ENCODE results near the gene SPINT2.
"Not testable (repeated sequence)": the region's sequence is repeated elsewhere in the genome, so short reads cannot be mapped to it uniquely, and the experiment has no call there.

Gene SPINT2

GRCh38 chr19:38264486-38265212, at the start of gene SPINT2:
Gene SPINT2 (plus strand): TSS chr19:38264573. CDS start chr19:38264893, 320 bp downstream.
- in situ Hi-C loops (cut with HindIII; ENCODE audit: low pct_unique_long_range_greater_than_20kb, low sequenced_read_pairs): no loop called here
- DNase-seq (ENCODE audit: low read depth in 1 of 2, low spot score in 1 of 2): no peak
- no peak for TF ChIP-seq JUND (IDR thresholded peaks at IDR 0.05; ENCODE audit: low read depth)

- in situ Hi-C loops (cut with HindIII; ENCODE audit: low pct_unique_long_range_greater_than_20kb, low sequenced_read_pairs): no loop called here
- no peak for DNase-seq (ENCODE audit: low read depth in 1 of 2, low spot score in 1 of 2)
Observed at GRCh38 chr19:38216785-38217641, 47.4 kb upstream of the SPINT2 start.

GRCh38 chr19:38218204-38218603, 46.2 kb upstream of the SPINT2 start:
- in situ Hi-C loops (cut with HindIII; ENCODE audit: low pct_unique_long_range_greater_than_20kb, low sequenced_read_pairs): no loop called here
- no peak for DNase-seq (ENCODE audit: low read depth in 1 of 2, low spot score in 1 of 2)
- no peak for TF ChIP-seq JUND (IDR thresholded peaks at IDR 0.05; ENCODE audit: low read depth)

More at GRCh38 chr19:38216785-38217641, 47.4 kb upstream of the SPINT2 start:
- TF ChIP-seq JUND (IDR thresholded peaks at IDR 0.05; ENCODE audit: low read depth): no peak

GRCh38 chr19:38219221-38219620, 45.2 kb upstream of the SPINT2 start:
- in situ Hi-C loops (cut with HindIII; ENCODE audit: low pct_unique_long_range_greater_than_20kb, low sequenced_read_pairs): no loop called here
- no peak for TF ChIP-seq JUND (IDR thresholded peaks at IDR 0.05; ENCODE audit: low read depth)
- no peak for DNase-seq (ENCODE audit: low read depth in 1 of 2, low spot score in 1 of 2)

GRCh38 chr19:38221421-38221820, 43.0 kb upstream of the SPINT2 start:
- in situ Hi-C loops (cut with HindIII; ENCODE audit: low pct_unique_long_range_greater_than_20kb, low sequenced_read_pairs): no loop called here
- DNase-seq (ENCODE audit: low read depth in 1 of 2, low spot score in 1 of 2): no peak
- TF ChIP-seq JUND (IDR thresholded peaks at IDR 0.05; ENCODE audit: low read depth): no peak

GRCh38 chr19:38221919-38222830, 42.2 kb upstream of the SPINT2 start:
- no peak for DNase-seq (ENCODE audit: low read depth in 1 of 2, low spot score in 1 of 2)
- TF ChIP-seq JUND (IDR thresholded peaks at IDR 0.05; ENCODE audit: low read depth): no peak
- in situ Hi-C loops (cut with HindIII; ENCODE audit: low pct_unique_long_range_greater_than_20kb, low sequenced_read_pairs): no loop called here

- DNase-seq (ENCODE audit: low read depth in 1 of 2, low spot score in 1 of 2): no peak
- no peak for TF ChIP-seq JUND (IDR thresholded peaks at IDR 0.05; ENCODE audit: low read depth)
- in situ Hi-C loops (cut with HindIII; ENCODE audit: low pct_unique_long_range_greater_than_20kb, low sequenced_read_pairs): no loop called here
Observed at GRCh38 chr19:38223119-38223523, 41.3 kb upstream of the SPINT2 start.

- no peak for TF ChIP-seq JUND (IDR thresholded peaks at IDR 0.05; ENCODE audit: low read depth)
- DNase-seq (ENCODE audit: low read depth in 1 of 2, low spot score in 1 of 2): no peak
- in situ Hi-C loops (cut with HindIII; ENCODE audit: low pct_unique_long_range_greater_than_20kb, low sequenced_read_pairs): no loop called here
Observed at GRCh38 chr19:38223617-38224013, 40.8 kb upstream of the SPINT2 start.

- in situ Hi-C loops (cut with HindIII; ENCODE audit: low pct_unique_long_range_greater_than_20kb, low sequenced_read_pairs): no loop called here
- peak; percentile 89 to 96 for DNase-seq (ENCODE audit: low read depth in 1 of 2, low spot score in 1 of 2)
- TF ChIP-seq JUND (IDR thresholded peaks at IDR 0.05; ENCODE audit: low read depth): no peak
Observed at GRCh38 chr19:38224014-38224862, 40.1 kb upstream of the SPINT2 start, which contains the start of gene DPF1. Gene DPF1 (minus strand): TSS chr19:38224222. CDS start chr19:38224142, 80 bp downstream.

GRCh38 chr19:38224863-38225218, 39.5 kb upstream of the SPINT2 start:
- DNase-seq (ENCODE audit: low read depth in 1 of 2, low spot score in 1 of 2); in situ Hi-C loops (cut with HindIII; ENCODE audit: low pct_unique_long_range_greater_than_20kb, low sequenced_read_pairs): not testable (repeated sequence)

GRCh38 chr19:38227287-38228004, 36.9 kb upstream of the SPINT2 start:
- no peak for TF ChIP-seq JUND (IDR thresholded peaks at IDR 0.05; ENCODE audit: low read depth)
- no peak for DNase-seq (ENCODE audit: low read depth in 1 of 2, low spot score in 1 of 2)
- in situ Hi-C loops (cut with HindIII; ENCODE audit: low pct_unique_long_range_greater_than_20kb, low sequenced_read_pairs): no loop called here
